ENCODE measurements around the gene GGTLC2.

Gene GGTLC2

DNA sequence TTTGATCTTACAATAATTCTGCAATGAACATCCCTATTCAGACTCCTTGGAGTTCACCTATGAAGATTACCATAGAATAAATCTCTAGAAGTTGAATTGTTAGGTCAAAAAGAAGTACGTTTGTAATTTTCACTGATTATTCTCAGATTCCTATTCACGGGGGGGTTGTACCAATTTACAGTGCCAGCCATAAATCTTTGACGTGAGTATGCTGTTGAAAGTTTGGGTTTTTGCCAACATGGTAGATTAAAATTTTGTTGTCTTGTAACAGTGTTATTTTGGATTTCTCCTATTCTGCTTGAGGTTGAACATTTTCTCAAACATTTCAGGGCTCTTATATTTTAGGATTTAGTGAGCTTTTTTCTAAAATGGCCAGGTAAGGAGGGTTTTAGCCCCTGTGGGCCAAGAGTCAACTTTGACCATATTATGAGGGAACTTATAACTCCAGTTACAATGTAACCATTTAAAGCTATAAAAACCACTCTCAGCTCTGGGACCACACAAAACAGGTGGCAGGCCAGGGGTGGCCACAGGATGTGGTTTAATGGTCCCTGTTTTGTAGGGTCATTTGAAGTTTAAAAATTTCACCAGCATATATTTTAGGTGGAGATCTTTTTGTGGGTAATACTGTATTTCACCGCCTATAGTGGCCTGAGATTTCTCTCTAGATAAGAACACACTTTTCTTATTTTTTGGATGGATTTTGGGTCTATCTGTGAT, 25.8 kb downstream of the GGTLC2 start:
- Histone ChIP-seq H3K36me3 (ENCODE audit: insufficient read depth, low read length) (no peaks in the 10 kb centered on the region), H3K9ac (ENCODE audit: low read depth, low read length) (no peak overlapping the region), H3K9me3 (ENCODE audit: control insufficient read depth, insufficient read depth, low read length) (peaks cover 12% of the 10 kb centered on the region; the same call in 1 of the 2 replicates), H3K4me1 (ENCODE audit: insufficient read depth, low read length) (no peaks in the 10 kb centered on the region)

DNA sequence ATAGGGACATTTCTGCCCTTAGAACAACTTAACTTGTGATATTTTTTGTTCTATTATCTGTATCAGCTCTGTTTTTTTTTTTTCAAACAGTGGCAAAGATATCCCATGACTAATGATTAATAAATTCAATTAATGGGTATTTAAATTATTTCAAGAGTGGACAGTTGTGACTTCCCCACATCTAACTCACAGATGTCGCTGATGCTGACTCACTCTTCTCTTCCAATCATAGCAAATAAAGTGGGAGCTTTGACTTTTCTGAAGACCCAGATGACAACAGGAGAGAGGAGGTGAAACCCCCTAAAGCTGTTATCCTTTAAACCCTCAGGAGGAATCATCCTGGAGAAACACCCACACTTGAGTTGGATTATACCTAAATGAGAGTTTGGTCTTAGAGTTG, 27.1 kb downstream of the GGTLC2 start:
- Histone ChIP-seq H3K9me3 (ENCODE audit: control insufficient read depth, insufficient read depth, low read length) (peaks cover 12% of the 10 kb centered on the region; the same call in 1 of the 2 replicates), H3K4me1 (ENCODE audit: insufficient read depth, low read length) (no peaks in the 10 kb centered on the region), H3K36me3 (ENCODE audit: insufficient read depth, low read length) (no peaks in the 10 kb centered on the region), H3K9ac (ENCODE audit: low read depth, low read length) (no peak overlapping the region)

DNA sequence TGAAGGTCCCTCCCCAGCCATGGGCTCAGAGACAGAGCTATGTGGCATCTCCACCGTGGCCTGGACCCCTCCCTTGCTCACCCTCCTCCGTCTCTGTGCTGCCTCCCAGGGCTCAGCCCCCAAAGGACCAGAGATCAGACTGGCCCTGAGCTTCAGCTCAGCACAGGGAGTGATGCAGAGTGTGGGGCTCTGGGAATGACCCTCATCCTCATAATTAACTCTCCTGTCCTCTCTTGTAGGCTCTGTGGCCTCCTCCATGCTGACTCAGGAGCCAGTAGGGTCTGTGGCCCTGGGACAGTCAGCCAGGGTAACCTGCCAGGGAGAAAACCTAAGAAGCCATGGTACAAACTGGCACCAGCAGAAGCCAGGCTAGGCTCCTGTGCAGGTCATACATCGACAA, 28.7 kb downstream of the GGTLC2 start:
- H3K9ac ChIP-seq (ENCODE audit: low read depth, low read length): no peak overlapping the region
- peaks cover 12% of the 10 kb centered on the region; the same call in 1 of the 2 replicates for H3K9me3 ChIP-seq (ENCODE audit: control insufficient read depth, insufficient read depth, low read length)
- no peaks in the 10 kb centered on the region for H3K4me1 ChIP-seq (ENCODE audit: insufficient read depth, low read length)
- no peaks in the 10 kb centered on the region for H3K36me3 ChIP-seq (ENCODE audit: insufficient read depth, low read length)

DNA sequence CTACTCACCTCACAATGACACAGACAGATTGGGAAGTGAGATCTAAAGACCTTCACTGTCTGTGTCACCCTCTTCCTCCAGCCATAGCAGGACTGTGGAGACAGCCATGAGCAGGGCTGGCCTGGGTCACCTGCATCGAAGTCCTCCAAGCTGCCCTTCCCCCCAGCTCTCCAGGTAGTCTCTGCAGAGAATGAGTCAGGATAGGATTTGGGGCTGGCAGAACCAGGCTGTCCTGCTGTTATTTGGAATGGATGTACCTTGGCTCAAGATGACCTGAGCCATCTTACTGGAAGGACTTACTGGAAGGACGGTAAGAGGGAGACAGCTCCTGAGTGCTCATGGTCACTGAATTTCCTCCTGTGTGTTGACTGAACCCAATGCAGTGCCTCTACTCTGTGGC, 29.2 kb downstream of the GGTLC2 start:
- Histone ChIP-seq H3K9me3 (ENCODE audit: control insufficient read depth, insufficient read depth, low read length) (peaks cover 12% of the 10 kb centered on the region; the same call in 1 of the 2 replicates), H3K36me3 (ENCODE audit: insufficient read depth, low read length) (no peaks in the 10 kb centered on the region), H3K9ac (ENCODE audit: low read depth, low read length) (no peak overlapping the region)

DNA sequence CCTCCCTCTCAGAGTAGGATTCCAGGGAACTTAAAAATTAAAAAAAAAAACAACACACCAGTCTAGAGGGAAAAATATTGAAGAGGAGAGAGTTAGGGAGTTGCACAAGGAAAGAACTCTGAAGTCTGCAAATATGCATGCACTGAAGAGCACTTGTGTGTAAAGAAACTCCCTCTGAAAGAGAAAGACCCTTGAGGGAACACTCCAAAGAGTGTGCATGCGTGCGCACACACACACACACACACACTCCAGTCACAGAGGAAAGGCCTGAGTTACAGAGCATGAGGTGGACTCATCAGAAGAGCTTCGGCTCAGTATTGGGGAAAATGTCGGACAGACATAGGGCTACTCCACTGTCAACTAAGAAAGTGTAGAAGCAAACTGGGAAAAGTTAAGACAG, 30.1 kb downstream of the GGTLC2 start:
- Histone ChIP-seq H3K9me3 (ENCODE audit: control insufficient read depth, insufficient read depth, low read length) (peaks cover 11% of the 10 kb centered on the region; the same call in 1 of the 2 replicates), H3K36me3 (ENCODE audit: insufficient read depth, low read length) (no peaks in the 10 kb centered on the region), H3K4me1 (ENCODE audit: insufficient read depth, low read length) (no peaks in the 10 kb centered on the region), H3K9ac (ENCODE audit: low read depth, low read length) (no peak overlapping the region)

More for the DNA sequence above, 29.2 kb downstream of the GGTLC2 start:
- no peaks in the 10 kb centered on the region for H3K4me1 ChIP-seq (ENCODE audit: insufficient read depth, low read length)

DNA sequence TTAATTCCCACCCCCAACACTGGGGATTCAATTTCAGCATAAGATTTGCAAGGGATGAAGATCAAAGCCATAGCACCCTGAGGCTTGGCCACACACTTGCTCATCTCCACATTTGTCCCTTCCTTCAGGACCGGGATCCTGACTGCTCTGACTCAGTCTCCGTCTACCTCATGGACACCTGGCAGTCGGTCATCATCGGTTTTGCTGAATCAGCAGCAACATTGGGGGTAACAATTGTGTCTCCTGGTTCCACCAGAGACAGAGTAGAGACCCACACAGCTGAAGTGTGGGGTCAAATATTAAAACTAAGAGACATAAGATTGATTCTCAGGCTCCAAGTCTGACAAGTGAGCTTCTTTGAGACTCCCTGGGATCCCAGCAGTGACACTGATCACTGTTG, 34.6 kb downstream of the GGTLC2 start:
- Histone ChIP-seq H3K36me3 (ENCODE audit: insufficient read depth, low read length) (no peaks in the 10 kb centered on the region), H3K9ac (ENCODE audit: low read depth, low read length) (no peak overlapping the region), H3K4me1 (ENCODE audit: insufficient read depth, low read length) (no peaks in the 10 kb centered on the region), H3K9me3 (ENCODE audit: control insufficient read depth, insufficient read depth, low read length) (no peaks in the 10 kb centered on the region)

DNA sequence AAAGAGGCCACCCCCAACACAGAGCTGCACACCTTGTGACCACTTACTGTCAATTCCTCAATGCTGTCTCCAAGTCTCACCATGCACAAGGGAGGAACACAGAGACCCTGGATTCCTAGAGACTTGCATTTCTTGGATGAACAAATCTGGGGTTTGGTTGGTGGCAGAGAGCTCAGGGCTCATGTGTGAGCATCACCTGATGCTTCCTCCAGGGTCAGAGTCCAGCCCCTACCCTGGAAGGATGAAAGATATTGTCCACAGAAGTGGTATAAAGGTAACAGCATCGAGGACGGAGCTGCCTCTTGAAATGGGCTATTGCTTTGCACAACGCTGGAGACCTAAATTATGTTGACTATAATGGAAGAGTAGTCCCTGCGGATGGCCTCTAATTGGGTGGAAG, 36.0 kb downstream of the GGTLC2 start:
- H3K36me3 ChIP-seq (ENCODE audit: insufficient read depth, low read length): no peaks in the 10 kb centered on the region
- no peaks in the 10 kb centered on the region for H3K9me3 ChIP-seq (ENCODE audit: control insufficient read depth, insufficient read depth, low read length)
- H3K4me1 ChIP-seq (ENCODE audit: insufficient read depth, low read length): no peaks in the 10 kb centered on the region
- H3K9ac ChIP-seq (ENCODE audit: low read depth, low read length): no peak overlapping the region

DNA sequence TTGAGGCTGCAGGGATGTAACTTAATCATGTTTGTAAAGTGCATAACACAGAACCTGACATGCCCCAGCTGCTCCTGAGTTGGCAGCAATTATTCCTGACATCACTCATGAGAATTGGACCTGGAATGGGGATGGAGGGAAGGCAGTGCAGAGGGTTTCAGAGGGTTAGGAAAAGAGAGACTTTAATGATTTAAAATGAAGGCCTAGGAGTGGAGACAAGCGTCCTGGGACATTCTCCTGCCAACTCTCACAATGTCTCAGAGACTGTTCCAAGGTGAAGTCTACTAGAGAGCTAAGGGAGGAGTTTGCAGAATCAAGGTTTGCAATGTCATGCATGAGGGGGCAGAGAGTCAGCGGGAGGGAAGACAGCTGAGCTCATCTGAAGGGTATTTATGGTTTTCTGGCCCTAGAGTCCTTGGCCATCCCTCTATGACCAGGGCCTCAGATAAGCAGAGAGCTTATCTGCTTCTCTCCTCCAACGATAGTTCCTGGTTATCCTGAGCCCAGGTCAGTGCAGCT, 36.9 kb downstream of the GGTLC2 start:
- Histone ChIP-seq H3K9ac (ENCODE audit: low read depth, low read length) (no peak overlapping the region), H3K9me3 (ENCODE audit: control insufficient read depth, insufficient read depth, low read length) (no peaks in the 10 kb centered on the region), H3K4me1 (ENCODE audit: insufficient read depth, low read length) (no peaks in the 10 kb centered on the region), H3K36me3 (ENCODE audit: insufficient read depth, low read length) (no peaks in the 10 kb centered on the region)

DNA sequence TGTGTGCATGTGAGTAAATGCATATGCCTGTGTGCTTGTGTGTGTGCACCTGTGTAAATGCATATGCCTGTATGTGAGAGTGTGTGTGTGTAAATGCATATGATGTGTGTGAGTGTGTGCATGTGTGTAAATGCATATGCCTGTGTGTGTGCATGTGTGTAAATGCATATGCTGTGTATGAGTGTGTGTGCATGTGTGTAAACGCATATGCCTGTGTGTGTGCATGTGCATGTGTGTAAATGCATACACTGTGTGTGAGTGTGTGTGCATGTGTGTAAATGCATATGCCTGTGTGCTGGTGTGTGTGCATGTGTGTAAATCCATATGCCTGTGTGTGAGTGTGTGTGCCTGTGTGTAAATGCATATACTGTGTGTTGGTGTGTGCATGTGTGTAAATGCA, 37.8 kb downstream of the GGTLC2 start:
- H3K9me3 ChIP-seq (ENCODE audit: control insufficient read depth, insufficient read depth, low read length): no peaks in the 10 kb centered on the region
- H3K9ac ChIP-seq (ENCODE audit: low read depth, low read length): no peak overlapping the region
- no peaks in the 10 kb centered on the region for H3K4me1 ChIP-seq (ENCODE audit: insufficient read depth, low read length)
- no peaks in the 10 kb centered on the region for H3K36me3 ChIP-seq (ENCODE audit: insufficient read depth, low read length)

DNA sequence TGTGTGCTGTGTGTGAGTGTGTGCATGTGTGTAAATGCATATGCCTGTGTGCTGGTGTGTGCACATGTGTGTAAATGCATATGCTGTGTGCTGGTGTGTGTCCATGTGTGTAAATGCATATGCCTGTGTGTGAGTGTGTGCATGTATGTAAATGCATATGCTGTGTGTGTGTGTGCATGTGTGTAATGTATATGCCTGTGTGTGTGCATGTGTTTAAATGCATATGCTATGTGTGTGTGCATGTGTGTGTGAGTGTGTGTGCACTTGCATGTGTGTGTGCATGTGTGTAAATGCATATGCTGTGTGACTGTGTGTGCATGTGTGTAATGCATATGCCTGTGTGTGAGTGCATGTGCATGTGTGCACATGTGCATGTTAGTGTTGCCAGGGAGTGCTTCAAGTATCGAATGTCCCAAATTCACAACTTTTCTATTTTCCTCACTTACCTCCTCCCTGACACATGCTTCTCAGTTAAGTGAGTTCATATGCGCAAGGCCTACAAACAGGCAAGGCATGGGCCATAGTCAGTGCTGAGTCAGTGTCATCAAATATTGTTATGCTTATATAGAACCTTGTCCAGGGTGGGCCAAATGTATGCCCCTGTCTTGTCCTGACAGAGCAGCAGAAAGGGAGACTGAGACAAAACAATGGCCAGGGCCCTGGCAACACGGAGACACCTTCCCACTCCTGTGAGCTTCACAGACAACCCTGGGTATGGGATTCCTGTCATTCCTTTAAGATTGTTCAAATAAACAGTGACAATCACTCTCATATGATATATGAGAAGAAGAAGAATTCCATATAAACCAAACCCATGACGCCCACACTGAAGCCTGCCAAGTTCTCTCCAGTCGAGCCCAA, 38.6 kb downstream of the GGTLC2 start:
- Histone ChIP-seq H3K4me1 (ENCODE audit: insufficient read depth, low read length) (no peaks in the 10 kb centered on the region), H3K9ac (ENCODE audit: low read depth, low read length) (no peak overlapping the region), H3K9me3 (ENCODE audit: control insufficient read depth, insufficient read depth, low read length) (no peaks in the 10 kb centered on the region), H3K36me3 (ENCODE audit: insufficient read depth, low read length) (no peaks in the 10 kb centered on the region)

DNA sequence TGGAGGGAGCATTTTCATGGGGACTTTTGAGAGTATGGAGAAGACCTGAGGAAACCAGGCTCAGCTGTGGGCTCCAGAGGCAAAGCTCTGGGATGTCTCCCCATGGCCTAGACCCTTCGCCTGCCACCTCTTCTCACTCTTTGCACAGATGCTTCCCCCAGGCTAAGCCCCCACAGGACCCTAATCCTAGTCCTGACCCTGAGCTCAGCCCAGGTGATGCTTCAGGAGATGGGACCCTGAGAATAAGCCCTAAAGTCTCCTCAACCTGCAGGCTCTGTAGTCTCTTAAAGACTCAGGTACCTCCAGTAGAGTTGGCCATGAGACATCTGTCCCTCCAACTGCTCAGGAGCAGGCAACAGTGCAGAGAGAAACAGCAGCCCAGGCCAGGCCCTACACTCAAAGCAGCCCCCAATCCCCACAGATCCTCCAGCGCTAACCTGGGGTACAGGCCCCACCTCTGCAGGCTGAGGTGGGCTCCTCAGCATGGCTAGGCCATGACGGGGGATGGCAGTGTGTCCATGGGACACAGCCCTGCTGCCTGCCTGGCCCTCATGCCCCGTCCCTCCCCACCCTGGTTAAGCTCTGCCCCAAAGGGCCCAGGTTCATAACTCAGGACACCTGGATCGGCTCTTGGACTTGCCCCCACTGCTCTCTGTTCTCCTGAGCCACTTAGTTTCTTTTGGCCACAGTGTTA, 39.4 kb downstream of the GGTLC2 start:
- Histone ChIP-seq H3K4me1 (ENCODE audit: insufficient read depth, low read length) (no peaks in the 10 kb centered on the region), H3K36me3 (ENCODE audit: insufficient read depth, low read length) (no peaks in the 10 kb centered on the region), H3K9me3 (ENCODE audit: control insufficient read depth, insufficient read depth, low read length) (no peaks in the 10 kb centered on the region), H3K9ac (ENCODE audit: low read depth, low read length) (no peak overlapping the region)

DNA sequence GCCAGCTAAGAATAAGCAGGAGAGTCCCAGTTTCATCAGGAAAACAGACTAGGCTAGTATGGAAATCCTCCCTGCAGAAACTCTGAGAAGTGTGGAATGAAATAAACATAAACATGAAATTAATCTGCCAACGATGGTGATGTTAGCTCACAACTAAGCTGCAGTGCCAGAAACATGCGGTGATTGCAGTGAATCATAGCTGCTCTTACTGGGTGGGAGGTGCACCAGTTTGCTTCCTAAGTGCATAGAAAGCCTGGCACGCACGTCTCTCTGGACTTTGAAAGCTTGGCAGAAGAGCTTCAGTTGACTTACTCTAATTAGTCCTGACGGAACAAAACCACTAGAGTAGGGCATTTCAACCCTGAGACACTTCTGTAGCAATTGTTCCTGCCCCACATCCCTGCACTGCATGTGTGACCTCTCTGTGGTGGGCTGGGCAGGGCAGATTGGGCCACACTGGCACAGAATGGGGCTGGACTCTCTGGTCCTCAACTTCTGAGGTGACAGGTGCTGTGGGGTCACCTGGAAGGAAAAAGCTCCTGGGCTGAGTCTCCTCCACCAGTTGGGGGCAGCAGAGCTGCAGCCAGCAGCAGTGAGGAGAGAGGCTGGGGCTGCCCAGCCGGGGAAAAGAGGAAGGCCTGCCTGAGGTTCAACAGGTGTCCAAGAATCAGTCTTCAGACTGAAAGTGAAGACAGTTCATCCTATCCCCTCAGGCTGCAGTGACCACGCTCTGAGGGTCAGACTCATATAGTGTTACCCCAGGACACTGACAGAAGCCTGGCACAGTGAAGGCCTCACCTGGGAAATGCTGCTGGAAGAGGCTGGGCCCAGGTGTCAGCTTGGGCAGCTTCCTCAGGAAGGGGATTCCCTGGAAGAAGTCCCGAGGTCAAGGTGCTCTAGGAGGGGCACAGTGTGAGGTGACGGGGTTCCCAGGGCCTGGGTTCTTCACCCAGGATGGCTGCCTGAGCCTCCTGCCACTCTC, 40.5 kb downstream of the GGTLC2 start:
- H3K4me1 ChIP-seq (ENCODE audit: insufficient read depth, low read length): no peaks in the 10 kb centered on the region
- no peaks in the 10 kb centered on the region for H3K9me3 ChIP-seq (ENCODE audit: control insufficient read depth, insufficient read depth, low read length)
- no peaks in the 10 kb centered on the region for H3K36me3 ChIP-seq (ENCODE audit: insufficient read depth, low read length)
- no peak overlapping the region for H3K9ac ChIP-seq (ENCODE audit: low read depth, low read length)

DNA sequence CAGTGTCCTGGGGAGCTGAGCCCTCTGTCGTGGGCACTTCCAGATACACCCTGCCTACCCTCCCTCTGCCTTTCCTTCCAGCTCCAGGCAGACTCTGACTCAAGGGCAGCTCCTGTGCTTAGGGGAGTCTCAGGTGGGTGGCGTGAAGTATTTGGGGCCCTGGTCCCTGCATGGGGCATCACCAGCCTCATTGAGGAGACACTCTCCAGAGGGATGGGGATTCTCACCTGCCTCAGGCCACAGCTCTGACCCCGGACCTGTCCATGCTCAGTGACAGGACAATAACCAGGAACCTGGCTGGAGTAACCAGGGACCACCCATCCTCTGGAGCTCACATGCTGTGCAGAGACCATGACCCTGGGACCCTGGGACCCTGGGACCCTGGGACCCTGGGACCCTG, 41.2 kb downstream of the GGTLC2 start:
- Histone ChIP-seq H3K4me1 (ENCODE audit: insufficient read depth, low read length) (no peaks in the 10 kb centered on the region), H3K9ac (ENCODE audit: low read depth, low read length) (no peak overlapping the region), H3K36me3 (ENCODE audit: insufficient read depth, low read length) (no peaks in the 10 kb centered on the region), H3K9me3 (ENCODE audit: control insufficient read depth, insufficient read depth, low read length) (no peaks in the 10 kb centered on the region)
